HG03066 (cell line): ENCODE results near the gene POLR3H.
"Not testable (repeated sequence)": the region's sequence is repeated elsewhere in the genome, so short reads cannot be mapped to it uniquely, and the experiment has no call there.

ENCODE experiments used
- ATAC-seq: cut with Tn5 transposase; IDR thresholded peaks from one replicate; pipeline ENCODE4 v1.9.1; 2021; ENCODE audit warnings: low read depth; ENCODE audit not compliant: unreplicated experiment

Gene POLR3H, protein sequence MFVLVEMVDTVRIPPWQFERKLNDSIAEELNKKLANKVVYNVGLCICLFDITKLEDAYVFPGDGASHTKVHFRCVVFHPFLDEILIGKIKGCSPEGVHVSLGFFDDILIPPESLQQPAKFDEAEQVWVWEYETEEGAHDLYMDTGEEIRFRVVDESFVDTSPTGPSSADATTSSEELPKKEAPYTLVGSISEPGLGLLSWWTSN

DNA sequence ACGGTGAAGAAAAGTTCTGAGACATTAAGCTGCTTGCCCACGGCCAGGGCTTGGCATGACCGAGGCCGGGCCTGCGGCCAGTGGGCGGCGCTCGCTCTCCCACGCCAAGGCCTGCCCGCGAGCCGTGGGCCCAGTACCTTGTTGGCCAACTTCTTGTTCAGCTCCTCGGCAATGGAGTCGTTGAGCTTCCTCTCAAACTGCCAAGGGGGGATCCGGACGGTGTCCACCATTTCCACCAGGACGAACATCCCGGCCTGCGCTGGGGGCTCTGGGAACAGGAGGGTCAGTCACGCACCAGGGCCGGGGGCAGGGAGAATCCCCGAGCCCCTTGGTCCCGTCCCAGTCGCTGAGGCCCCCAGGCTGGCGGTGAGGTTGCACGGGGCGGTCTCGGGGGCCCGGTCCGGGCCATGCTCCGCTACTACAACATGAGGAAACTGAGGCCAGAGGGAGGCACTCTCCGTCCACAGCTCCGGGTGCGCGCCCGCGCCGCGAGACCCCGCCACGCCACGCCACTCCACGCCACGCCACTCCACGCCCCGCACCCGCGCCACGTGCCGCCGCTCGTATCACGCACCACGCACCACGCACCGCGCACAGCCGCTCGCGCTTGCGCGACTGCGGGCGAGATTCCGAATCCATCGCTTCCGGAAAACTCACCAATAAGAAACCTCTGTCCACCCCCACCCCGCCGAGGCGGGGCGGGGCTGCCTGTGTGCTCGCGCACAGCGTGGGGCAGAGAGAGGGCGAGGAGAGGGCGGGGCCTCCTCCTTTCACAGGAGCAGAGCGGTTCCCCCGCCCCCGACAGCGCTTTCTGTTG is at the start of gene POLR3H:
POLR3H (minus strand) TSS at position 617 of the 817 bp plus-strand sequence; CDS start at position 248, 369 bp downstream.
- peak; percentile 87 for ATAC-seq

DNA sequence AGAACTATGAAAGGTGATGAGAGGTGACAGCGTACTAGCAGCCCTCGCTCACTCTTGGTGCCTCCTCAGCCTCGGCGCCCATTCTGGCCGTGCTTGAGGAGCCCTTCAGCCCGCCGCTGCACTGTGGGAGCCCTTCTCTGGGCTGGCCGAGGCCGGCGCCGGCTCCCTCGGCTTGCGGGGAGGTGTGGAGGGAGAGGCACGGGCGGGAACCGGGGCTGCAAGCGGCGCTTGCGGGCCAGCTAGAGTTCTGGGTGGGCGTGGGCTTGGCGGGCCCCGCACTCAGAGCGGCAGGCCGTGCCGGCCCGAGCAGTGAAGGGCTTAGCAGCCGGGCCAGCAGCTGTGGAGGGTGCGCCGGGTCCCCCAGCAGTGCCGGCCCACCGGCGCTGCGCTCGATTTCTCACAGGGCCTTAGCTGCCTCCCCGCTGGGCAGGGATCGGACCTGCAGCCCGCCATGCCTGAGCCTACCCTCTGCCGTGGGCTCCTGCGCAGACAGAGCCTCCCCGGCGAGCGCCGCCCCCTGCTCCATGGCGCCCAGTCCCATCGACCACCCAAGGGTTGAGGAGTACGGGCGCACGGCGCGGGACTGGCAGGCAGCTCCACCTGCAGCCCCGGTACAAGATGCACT is 49.2 kb upstream of the POLR3H start:
- not testable (repeated sequence) for ATAC-seq

DNA sequence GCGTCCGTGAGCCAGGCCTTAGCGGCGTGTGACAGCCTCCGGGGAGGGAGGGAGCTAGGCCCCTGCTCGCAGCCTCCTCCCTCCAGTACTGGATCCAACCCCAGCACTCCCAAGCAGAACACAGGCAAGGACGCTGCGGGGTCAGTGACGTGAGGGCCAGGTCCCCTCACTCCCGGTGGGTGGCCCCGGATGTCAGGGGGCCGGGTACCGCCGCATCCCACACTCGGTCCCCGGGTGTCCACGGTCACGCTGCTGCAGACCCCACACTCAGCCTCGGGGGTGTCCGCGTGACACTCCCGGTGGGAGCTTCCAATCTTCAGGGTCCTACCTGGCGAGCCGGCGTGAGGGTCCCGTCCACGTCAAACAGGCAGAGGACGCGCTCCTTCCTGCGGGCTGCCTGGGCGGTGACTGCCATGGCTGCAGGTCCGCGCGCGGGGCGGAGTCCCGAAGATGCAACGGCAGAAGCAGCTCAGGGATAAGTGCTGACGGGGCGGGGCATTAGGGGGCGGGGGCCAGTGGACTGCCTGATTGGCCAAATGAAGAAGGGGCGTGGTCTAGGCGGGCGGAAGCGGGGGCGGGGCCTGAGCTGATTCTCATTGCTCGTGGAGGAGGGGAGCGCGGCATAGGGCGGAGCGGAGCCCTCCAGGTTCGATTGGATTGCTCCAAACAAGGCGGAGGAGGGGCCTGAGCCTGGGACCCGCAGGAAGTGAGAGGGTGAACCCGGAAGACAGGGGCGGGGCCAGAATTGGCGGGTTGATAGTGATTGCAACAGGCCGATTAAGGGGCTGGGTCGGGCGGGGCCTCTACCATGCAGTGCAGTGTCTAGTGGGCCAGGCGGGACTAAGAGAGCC is 45.3 kb upstream of the POLR3H start, which contains the start of gene PMM1:
PMM1 (minus strand) TSS at position 450 of the 851 bp plus-strand sequence; CDS start at position 415, 35 bp downstream.
- peak; percentile 92 for ATAC-seq

DNA sequence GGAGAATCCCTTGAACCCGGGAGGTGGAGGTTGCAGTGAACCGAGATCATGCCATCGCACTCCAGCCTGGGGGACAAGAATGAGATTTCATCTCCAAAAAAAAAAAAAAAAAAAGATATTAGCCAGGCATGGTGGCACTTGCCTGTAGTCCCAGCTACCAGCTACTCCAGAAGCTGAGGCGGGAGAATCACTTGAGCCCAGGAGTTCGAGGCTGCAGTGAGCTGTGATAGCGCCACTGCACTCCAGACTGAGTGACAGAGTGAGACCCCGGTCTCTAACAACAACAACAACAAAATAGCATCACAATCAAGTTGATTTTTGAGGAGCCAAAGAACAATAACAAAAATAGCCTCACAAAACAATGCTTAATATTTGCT is 43.1 kb upstream of the POLR3H start:
- no peak for ATAC-seq

DNA sequence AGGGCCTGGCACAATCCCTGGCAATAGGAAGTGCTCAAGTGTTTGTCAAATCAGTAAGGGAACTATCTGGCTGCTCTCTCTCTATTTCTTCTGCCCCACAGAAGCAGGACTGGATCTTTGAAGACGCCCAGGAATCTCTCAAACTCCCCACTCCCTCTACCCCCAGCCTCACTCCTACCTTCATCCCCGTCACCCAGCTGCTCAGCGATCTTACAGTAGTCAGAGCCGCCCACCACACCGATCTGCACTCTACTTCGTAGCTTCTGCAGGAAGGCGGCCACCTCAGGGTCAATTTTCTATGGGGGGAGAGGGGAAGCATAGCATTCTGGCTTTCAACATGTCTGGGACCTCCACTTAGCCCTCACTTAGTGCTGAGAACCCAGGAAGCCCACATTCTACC is 41.6 kb upstream of the POLR3H start:
- no peak for ATAC-seq

DNA sequence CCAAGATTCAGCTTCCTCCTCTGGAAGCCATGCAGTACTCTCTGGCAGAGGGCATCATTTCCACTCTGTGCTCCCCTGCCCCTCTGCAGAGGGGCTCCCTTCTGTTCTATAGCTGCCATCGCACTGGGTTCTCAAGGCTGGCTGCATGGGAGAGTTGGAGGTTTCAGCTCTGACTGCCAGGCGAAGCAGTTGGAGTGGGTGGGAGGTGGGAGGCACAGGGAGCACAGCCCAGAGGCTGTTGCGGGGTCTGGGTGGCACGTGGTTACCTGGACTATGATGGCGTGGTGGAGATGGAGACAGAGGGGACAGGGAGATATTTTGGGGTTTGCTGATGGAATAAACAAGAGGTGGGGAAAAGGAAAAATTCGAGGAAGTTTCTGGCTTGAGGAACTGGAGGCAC is 40.6 kb upstream of the POLR3H start:
- no peak for ATAC-seq

DNA sequence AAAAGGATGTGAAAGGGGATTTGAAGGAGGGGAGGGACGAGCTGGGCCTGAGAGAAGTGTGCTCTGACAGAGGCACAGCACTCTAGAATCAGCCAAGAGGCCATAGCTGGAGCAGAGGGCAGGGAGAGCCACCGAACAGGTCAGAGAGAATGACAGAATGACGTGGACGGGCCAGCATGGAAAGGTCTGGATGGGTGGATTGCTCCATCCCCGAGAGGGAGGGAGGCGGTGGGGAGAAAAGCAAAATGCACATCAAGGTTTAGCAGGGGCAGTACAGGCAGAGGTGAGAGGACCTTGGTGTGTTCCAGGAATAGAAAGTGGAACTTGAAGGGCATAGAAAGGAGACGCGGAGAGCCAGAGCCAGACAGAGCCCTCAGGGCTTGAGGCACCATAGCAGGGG is 38.4 kb upstream of the POLR3H start:
- ATAC-seq, result no peak

DNA sequence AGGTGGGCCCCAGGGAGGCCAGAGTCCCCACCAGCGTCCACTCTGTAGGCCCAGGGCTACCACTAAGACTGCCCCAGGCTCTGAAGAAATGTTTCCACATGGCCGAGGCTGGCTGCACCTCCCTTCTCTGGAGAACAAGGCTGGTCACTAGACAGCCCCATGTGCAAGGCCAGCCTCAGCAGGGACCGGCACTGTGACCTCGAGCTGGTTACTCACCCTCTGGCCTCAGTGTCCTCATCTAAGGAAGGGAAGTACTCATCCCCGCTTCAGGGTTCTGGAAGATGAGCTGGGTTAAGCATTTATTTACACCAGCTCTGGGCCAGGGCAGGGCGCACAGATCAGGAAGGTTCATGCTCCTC is 35.7 kb upstream of the POLR3H start:
- no peak for ATAC-seq

DNA sequence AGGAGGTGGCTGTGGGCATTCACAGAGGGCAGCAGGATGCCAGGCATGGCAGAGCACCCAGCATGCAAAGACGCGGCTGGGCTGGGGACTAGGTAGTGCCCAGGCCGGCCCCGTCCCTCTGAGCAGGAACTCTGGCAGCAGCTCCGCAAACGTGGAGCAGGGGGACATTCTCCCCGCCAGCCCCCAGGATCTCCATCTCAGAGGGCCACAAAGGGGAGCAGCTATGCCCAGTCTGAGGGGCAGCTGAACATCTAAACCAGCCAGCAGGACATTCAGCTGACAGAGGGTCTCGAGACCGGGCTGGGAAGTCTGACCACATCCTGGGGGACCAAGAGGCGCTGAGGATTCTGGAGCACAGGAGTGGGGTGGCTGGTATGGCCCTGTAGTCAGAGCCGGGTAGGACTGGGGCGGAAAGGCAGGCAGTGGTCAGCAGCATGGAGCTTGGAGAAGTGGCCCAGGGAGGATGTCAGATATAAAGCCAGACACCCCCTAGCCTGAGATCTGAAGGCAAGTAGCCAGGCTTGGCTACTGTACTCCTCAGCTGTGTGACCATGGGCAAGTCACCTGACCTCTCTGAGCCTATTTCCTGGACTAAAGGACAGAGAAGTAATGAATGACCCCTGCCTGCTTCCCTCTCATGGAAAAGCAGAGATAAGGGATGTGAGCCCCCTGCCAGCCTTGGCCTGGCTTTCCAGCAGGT is 35.2 kb upstream of the POLR3H start:
- ATAC-seq, result no peak

DNA sequence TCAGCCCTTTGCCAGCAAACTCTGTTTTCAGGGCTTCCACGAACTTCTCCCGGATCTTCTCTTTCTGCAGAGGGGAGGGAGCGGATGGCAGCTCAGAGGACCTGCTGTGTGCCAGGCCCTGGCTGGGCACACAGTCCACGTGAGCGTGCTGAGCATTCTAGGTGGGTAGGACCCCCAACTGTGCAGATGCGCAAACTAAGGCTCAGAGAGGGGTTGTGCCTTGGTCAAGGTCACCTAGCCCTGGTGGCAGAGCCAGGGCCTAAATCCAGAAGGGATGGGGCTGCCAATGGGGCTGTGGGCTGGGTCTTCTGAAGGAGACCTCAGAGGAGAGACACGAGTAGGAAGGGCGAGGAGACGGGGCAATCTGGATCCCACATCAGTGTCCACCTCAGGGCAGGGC is 34.5 kb upstream of the POLR3H start:
- ATAC-seq, result no peak

DNA sequence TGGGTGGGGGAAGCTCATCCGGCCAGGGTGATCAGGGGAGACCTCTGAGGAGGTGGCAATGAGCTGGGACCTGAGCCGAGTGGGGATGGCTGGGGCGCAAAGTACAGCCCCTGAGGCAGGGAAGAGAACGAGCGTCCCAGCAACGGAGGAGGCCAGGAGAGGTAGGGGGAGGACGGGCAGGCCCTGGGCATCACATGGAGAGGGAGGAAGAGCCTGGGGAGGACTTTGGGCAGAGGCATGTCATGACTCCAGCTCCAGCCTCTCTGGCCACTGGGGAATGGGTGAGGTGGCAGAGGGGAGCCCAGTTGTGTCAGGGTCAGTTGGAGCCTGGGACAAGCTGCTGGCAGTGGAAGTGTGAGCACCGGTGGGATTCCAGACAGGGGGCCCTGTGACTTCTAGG is 33.8 kb upstream of the POLR3H start:
- no peak for ATAC-seq

DNA sequence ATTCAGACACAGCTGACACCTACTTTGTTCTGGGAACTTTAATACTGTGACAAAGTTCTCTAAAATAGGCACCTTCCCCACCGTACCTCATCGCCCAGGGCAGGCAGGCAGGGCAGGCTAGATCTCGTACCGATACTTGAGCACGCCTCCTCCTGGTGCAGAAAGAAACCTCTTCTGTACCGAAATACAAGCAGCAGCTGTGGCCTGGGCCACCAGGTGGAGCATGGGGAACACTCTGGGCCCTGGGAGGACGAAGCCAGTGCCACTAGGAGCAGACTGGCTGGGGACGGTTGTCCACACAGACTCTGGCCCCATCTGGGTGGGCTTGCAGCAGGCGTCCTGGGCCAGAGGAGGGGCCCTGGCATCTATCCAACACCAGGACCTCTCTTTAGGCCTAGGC is 32.6 kb upstream of the POLR3H start:
- no peak for ATAC-seq

DNA sequence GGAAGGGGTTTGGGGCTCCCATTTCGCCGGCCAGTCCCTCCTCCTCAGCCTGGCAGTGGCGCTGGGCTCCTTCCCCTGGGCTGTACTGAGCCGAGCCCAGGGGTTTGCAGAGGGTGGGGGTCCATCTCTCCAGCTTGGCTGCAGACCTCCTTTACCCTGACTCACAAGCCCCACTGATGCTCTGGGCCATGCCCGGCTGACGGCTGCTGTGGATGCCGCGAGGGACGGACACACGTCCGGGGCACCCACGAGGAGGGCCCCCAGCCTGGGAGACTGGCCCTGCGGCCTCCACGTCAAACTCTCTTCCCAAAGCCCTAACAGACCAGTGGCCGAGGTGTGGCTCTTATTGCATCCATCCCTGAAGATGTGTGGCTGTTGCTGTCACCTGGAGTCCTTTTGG is 31.3 kb upstream of the POLR3H start:
- no peak for ATAC-seq

DNA sequence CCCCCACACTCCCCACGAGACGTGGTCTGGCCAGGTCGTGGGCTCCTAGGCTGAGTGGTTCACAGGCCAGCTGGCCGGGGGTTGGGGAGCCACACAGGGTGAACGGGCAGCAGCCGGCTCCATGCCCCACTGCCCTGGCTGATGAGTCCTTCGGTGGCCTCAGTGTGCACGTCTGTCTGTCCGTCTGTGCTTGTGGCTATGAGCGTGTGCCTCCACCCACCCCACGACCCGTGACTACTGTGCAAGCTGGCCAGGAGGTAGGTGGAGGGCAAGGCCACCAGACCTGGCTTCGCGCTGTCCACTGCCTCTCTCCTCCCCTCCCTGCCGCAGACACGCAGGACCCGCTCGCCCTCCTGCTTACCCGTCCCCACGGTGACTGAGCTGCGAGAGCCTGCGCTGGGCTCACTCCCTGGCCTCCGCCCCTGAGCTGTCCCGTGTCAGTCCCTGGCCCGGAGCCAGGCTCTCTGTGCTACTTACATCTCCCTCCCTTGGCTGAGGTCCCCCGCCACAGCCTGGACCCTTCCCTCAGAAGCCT is 30.6 kb upstream of the POLR3H start:
- ATAC-seq, result no peak

DNA sequence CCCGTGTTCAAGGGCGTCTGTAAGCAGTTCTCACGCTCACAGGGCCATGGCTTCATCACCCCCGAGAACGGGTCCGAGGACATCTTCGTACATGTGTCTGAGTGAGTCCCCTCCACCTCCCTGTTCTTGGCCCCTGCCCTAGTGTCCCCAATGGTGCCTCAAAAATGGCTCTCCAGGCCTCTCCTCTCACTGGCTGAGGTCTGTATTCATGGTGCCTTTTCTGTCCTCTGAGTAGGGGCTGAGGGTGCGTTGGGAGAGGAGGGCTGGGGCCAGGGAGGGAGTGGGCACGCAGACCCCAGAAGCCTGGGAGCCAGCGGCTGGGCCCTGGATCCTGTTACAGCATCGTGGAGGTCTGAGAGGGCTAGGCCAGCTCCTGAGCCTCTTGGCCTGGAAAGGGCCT is 29.4 kb upstream of the POLR3H start:
- ATAC-seq, result no peak

DNA sequence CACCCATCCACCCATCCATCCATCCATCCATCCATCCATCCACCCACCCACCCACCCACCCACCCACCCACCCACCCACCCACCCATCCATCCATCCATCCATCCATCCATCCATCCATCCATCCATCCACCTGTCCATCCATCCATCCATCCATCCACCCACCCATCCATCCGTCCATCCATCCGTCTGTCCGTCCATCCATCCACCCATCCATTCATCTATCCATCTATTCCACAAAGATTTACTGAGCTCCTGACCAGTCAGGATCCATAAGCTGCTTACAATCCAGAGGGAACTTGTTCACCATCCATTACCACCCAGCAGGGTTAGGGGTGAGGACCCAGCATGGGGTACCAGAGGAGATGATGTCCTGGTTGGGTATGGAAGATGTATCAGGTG is 28.0 kb upstream of the POLR3H start:
- ATAC-seq, result not testable (repeated sequence)

DNA sequence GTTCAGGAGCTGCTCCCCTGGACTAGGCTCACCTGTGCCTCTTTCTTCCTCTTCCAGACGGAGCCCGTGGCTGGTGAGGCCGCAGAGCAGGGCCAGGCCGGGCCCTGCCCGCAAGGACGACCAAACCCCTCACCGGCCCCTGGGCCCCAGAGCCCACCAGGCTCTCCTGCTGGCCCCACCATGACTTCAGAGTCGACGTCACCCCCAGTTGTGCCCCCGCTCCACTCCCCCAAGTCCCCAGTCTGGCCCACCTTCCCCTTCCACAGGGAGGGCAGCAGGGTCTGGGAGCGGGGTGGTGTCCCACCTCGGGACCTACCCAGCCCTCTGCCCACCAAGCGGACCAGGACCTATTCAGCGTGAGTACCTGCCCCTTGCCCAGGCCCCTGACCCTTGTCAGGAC is 27.5 kb upstream of the POLR3H start:
- ATAC-seq, result no peak

DNA sequence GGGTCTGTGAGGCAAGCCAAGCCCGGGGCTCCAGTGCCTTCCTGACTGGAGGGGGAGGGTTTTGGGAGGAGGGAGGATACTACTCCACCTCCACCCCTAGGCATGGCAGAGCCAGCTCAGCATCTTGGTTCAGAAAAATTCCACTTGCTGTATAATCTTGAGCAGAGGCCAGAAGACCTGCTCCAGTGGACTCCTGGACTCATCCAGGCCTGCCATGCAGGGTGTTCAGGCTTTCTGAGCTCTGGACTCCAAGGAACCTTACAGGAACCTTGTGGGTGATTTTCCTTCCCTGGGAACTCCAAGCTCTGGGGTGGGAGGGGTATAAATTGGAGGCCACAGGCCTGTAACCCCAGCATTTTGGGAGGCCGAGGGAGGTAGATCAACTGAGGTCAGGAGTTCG is 26.0 kb upstream of the POLR3H start:
- ATAC-seq, result no peak

DNA sequence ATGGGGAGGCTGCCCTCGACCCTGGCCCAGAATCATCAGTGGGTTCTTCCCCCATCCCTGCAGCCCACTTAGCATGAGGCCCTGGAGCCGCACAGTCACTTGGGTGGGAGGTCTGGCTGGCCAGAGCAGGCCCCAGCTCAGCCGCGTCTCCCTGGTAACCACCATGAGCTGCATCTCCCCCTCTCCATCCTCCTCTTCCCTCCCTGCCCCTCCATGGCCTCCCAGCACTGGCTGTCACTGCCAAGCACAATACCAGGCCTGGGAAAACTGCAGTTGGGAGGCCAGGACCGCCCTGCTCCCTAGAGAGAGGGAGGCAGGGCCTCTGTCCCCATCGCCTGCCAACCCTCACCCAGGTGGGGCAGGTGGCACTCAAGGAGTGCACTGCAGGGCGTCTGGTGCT is 24.5 kb upstream of the POLR3H start:
- no peak for ATAC-seq

DNA sequence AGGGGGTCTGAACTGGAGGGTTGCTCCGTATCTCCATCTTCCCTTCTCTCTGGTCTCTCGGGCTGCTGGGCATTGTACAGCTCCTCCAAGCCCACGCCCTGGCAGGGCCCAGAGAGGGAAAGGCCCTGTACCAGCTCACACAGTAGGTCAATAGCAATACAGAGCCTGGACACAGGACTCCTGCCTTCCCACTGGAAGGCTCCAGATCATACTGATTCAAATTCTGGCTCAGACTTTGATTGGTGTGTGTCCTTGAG is 23.2 kb upstream of the POLR3H start:
- ATAC-seq, result no peak
